Tibial artery (tissue), 4 donors: Measurements from ENCODE around the gene LOXL3.
A peak's percentile ranks its signal among the peaks of the same experiment; 100 is the strongest.

Experiments
- DNase-seq, 2 donors: peaks; one replicate each; pipeline ENCODE4 v3.0.0-alpha.2; 2019
- H3K27ac ChIP-seq, 2 donors: fragments of 200-600 bp; sonication (generic) in 1 of 2; 1 replicate in 1 of 2; 2 replicates in 1 of 2; pipeline ENCODE4 v1.5.1; 2018 to 2019; ENCODE audit warnings: mild to moderate bottlenecking in 1 of 2
- H3K27me3 ChIP-seq, 2 donors: fragments of 200-600 bp; sonication (generic) in 1 of 2; one replicate each; pipeline versions ENCODE4 v1.5.1 to v1.6.0; 2016 to 2019
- H3K36me3 ChIP-seq, 3 donors: fragments of 200-600 bp; sonication (generic) in 2 of 3; one replicate each; pipeline ENCODE4 v1.5.1; 2016 to 2019; ENCODE audit warnings: mild to moderate bottlenecking in 2 of 3
- H3K4me1 ChIP-seq, 4 donors: fragments of 200-600 bp; sonication (generic) in 2 of 4; 1 replicate in 3 of 4; 2 replicates in 1 of 4; pipeline ENCODE4 v1.5.1; 2016 to 2019
- H3K4me3 ChIP-seq, 2 donors: fragments of 200-600 bp; sonication (generic) in 1 of 2; 1 replicate in 1 of 2; 2 replicates in 1 of 2; pipeline ENCODE4 v1.5.1; 2018 to 2019; ENCODE audit warnings: mild to moderate bottlenecking in 2 of 2
- H3K9me3 ChIP-seq, 3 donors: fragments of 200-600 bp; sonication (generic) in 1 of 3; one replicate each; pipeline ENCODE4 v1.5.1; 2016 to 2019
- intact Hi-C: fragments of 100-400 bp; cut with DNase I; formaldehyde crosslinking; loops from one replicate; pipeline ENCODE4 v1.15.0; 2023; ENCODE audit warnings: low total_unique reads
- TF ChIP-seq, protein P1 (sequence below), 2 experiments: fragments of 200-600 bp in 1 of 2; fragments of 450-650 bp in 1 of 2; IDR thresholded peaks; one replicate each; pipeline ENCODE4 v1.5.1; 2017 to 2019; ENCODE audit warnings: antibody characterized with exemption in 2 of 2, mild to moderate bottlenecking in 1 of 2, moderate library complexity in 1 of 2

The LOXL3 gene, protein sequence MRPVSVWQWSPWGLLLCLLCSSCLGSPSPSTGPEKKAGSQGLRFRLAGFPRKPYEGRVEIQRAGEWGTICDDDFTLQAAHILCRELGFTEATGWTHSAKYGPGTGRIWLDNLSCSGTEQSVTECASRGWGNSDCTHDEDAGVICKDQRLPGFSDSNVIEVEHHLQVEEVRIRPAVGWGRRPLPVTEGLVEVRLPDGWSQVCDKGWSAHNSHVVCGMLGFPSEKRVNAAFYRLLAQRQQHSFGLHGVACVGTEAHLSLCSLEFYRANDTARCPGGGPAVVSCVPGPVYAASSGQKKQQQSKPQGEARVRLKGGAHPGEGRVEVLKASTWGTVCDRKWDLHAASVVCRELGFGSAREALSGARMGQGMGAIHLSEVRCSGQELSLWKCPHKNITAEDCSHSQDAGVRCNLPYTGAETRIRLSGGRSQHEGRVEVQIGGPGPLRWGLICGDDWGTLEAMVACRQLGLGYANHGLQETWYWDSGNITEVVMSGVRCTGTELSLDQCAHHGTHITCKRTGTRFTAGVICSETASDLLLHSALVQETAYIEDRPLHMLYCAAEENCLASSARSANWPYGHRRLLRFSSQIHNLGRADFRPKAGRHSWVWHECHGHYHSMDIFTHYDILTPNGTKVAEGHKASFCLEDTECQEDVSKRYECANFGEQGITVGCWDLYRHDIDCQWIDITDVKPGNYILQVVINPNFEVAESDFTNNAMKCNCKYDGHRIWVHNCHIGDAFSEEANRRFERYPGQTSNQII

DNA sequence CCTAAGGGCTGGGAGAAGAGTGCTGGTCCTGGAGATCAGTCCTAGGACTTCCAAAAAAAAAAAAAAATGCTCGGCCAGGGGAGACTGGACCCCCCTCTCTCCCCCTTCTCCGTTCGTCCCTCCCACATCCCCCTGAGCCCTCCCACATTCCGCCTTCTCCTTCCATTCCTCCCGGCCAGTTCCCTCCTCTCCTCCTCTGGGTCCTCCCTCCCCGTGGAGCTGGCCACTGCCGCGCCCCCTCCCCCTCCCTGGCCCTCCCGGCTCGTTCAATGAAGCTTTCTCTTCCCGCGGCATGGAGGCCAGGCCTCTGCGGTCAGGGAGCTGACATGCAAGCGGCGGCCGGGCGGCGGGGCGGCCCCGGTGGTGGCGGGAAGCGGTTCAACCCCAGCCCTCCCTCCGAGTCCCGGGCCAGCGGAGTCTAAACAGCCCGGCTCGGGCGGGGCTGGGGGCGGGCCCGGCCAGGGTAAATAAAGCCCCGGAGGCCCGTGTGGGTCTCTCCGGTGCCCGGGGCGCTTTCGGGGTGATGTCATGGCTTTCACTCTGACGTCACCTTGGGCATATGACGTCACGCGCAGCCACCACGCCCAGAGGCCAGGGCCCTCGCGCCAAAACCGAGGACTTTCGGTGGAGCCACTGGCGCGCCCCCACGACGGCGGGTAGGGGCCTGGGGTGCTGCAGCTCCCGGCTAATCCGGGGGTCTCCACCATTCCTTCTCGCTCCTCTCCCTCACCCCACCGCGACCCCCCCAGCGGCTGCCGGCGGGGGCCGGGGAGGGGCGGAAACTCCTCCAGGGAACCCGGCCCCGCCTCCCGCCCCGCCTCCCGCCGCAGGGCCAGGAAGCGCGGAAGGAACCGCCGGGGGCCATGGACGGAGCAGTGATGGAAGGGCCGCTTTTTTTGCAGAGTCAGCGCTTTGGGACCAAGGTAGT is at the start of gene LOXL3, which contains the start of gene DOK1:
Gene LOXL3, minus strand, starts transcription at position 51 of the 928 bp plus-strand sequence. CDS start 1,308 bp downstream, outside the sequence.
Gene DOK1, plus strand, starts transcription at position 829 of the 928 bp plus-strand sequence. Its CDS starts 35 bp downstream, at position 864.
- H3K27me3 ChIP-seq, result no peaks in the 10 kb centered on the region
- peak within 1 kb of the TSS; percentile 84 to 91 for H3K27ac ChIP-seq
- peak within 1 kb of the TSS; percentile 66 to 92 for H3K4me3 ChIP-seq
- peak; percentile 87 to 95 for DNase-seq
- peaks cover 0 to 10% (median 0%) of the 10 kb centered on the region in 3 donors for H3K36me3 ChIP-seq
- TF ChIP-seq, protein P1, sequence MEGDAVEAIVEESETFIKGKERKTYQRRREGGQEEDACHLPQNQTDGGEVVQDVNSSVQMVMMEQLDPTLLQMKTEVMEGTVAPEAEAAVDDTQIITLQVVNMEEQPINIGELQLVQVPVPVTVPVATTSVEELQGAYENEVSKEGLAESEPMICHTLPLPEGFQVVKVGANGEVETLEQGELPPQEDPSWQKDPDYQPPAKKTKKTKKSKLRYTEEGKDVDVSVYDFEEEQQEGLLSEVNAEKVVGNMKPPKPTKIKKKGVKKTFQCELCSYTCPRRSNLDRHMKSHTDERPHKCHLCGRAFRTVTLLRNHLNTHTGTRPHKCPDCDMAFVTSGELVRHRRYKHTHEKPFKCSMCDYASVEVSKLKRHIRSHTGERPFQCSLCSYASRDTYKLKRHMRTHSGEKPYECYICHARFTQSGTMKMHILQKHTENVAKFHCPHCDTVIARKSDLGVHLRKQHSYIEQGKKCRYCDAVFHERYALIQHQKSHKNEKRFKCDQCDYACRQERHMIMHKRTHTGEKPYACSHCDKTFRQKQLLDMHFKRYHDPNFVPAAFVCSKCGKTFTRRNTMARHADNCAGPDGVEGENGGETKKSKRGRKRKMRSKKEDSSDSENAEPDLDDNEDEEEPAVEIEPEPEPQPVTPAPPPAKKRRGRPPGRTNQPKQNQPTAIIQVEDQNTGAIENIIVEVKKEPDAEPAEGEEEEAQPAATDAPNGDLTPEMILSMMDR (IDR thresholded peaks at IDR 0.05), result peak in 1 of 2 experiments; percentile 14
- H3K4me1 ChIP-seq, result peaks cover 0 to 28% (median 24%) of the 10 kb centered on the region in 4 donors
- no peaks in the 10 kb centered on the region for H3K9me3 ChIP-seq
- intact Hi-C loops, result loop anchor here (5.0 kb wide), 1 partner anchor 33 kb away; no protein-coding TSS in a partner anchor

DNA sequence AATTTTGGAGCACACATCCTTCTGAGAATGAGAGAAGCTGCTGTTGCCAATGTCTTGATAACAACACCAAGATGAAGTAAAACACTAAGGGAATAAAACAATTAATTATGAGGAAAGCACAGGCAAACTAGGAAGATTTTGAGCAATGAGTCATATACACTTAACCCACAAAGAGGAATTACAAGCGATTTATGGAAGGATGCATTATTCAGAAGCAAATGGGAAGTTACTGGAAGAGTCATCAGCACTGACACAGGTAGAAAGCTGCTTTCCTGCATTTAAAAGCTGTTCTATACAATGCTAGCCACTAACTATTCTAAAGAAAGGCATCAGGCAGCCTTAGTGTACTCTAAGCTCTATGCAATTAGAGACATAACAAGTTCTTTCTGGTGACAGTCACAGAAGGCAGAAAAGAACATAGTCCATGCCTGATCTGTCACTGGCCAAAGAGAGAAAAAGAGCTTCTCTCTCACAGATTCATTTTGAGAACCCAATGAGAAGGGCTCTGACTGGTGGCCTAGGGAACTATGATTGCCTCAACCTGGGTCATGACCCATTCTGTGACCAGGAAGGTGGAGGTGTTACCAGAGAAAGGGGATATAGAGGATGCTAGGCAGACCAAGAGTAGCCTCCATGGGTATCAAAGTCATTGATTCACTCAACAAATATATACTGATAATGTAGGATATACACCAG is 49.0 kb upstream of the LOXL3 start:
- no peak for DNase-seq
- H3K4me1 ChIP-seq, result no peaks in the 10 kb centered on the region
- H3K27me3 ChIP-seq, result peaks cover 0 to 20% of the 10 kb centered on the region in 2 donors
- intact Hi-C loops, result no loop called here
- H3K36me3 ChIP-seq, result no peaks in the 10 kb centered on the region
- no peak overlapping the region for H3K4me3 ChIP-seq
- no peaks in the 10 kb centered on the region for H3K9me3 ChIP-seq
- H3K27ac ChIP-seq, result no peak overlapping the region
- TF ChIP-seq, protein P1 (IDR thresholded peaks at IDR 0.05), result no peak

DNA sequence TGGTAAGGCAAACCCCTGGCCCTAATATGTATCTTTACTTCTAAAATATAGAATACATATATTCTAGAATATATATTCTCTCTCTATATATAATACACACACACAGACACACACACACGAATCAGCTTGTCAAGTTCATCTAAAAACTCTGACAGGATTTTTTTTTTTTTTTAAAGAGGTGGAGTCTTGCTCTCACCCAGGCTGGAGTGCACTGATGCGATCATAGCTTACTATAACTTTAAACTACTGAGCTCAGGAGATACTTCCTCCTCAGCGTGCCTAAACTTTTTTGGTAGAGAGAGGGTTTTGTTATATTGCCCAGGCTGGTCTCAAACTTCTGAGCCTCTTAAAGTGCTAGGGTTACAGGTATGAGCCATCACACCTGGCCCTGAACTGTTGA is 45.9 kb upstream of the LOXL3 start:
- Histone ChIP-seq H3K9me3 (no peaks in the 10 kb centered on the region), H3K27ac (no peak overlapping the region), H3K4me3 (no peak overlapping the region), H3K4me1 (no peaks in the 10 kb centered on the region), H3K36me3 (no peaks in the 10 kb centered on the region), H3K27me3 (peaks cover 0 to 31% of the 10 kb centered on the region in 2 donors)
- intact Hi-C loops, result no loop called here
- no peak for DNase-seq
- TF ChIP-seq, protein P1 (IDR thresholded peaks at IDR 0.05), result no peak

DNA sequence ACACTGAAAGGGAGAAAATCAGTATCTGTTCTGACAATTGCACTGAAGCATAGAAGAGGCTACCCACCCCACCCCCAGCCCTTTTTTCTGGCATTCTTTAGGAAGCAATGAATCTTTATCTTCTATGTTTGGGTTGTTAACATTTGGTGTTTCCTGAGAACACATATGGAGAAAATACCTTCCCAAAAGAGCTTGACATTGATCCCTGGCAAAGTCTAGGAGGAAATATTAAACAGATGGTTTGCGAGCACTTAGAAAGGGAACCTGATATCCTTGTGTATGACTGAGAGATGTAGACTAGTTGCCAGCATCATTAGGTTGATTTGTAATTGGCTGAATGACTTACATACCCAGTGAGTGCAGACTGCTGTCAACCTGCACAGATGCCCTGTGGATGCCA is 43.7 kb upstream of the LOXL3 start:
- no peaks in the 10 kb centered on the region for H3K36me3 ChIP-seq

More for the DNA sequence above, 43.7 kb upstream of the LOXL3 start:
- intact Hi-C loops, result no loop called here
- DNase-seq, result no peak
- TF ChIP-seq, protein P1 (IDR thresholded peaks at IDR 0.05), result no peak
- H3K27ac ChIP-seq, result no peak overlapping the region
- peaks cover 3 to 44% of the 10 kb centered on the region in 2 donors for H3K27me3 ChIP-seq
- no peak overlapping the region for H3K4me3 ChIP-seq
- no peaks in the 10 kb centered on the region for H3K9me3 ChIP-seq
- H3K4me1 ChIP-seq, result no peaks in the 10 kb centered on the region
